LNCaP clone FGC (cell line): Measurements from ENCODE around the gene NLGN3.

Source experiments
- DNase-seq: peaks from one replicate; pipeline ENCODE4 v3.0.0-alpha.2; 2011; ENCODE audit warnings: low read depth
- H3K4me3 ChIP-seq: 2 replicates; pipeline ENCODE4 v1.5.1; 2011; ENCODE audit warnings: mild to moderate bottlenecking, low read depth, low read length, control low read depth
- TF ChIP-seq, protein P1 (sequence below): IDR thresholded peaks from 2 replicates; pipeline ENCODE4 v1.5.1; 2012; ENCODE audit warnings: mild to moderate bottlenecking; ENCODE audit not compliant: control insufficient read depth, insufficient read depth; ENCODE audit errors: extremely low read depth

NLGN3 gene

GRCh38 chrX:71117358-71117757, 27.3 kb upstream of the NLGN3 start:
- H3K4me3 ChIP-seq: no peak overlapping the region
- TF ChIP-seq, protein P1, sequence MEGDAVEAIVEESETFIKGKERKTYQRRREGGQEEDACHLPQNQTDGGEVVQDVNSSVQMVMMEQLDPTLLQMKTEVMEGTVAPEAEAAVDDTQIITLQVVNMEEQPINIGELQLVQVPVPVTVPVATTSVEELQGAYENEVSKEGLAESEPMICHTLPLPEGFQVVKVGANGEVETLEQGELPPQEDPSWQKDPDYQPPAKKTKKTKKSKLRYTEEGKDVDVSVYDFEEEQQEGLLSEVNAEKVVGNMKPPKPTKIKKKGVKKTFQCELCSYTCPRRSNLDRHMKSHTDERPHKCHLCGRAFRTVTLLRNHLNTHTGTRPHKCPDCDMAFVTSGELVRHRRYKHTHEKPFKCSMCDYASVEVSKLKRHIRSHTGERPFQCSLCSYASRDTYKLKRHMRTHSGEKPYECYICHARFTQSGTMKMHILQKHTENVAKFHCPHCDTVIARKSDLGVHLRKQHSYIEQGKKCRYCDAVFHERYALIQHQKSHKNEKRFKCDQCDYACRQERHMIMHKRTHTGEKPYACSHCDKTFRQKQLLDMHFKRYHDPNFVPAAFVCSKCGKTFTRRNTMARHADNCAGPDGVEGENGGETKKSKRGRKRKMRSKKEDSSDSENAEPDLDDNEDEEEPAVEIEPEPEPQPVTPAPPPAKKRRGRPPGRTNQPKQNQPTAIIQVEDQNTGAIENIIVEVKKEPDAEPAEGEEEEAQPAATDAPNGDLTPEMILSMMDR: no peak
- DNase-seq: no peak

GRCh38 chrX:71118032-71118984, 26.3 kb upstream of the NLGN3 start, which contains the start of gene MED12:
Gene MED12, plus strand, starts transcription at chrX:71118596. Its CDS starts 159 bp downstream, at chrX:71118755.
- peak within 1 kb of the TSS; percentile 64 for H3K4me3 ChIP-seq
- TF ChIP-seq, protein P1: no peak
- DNase-seq: no peak

DNA sequence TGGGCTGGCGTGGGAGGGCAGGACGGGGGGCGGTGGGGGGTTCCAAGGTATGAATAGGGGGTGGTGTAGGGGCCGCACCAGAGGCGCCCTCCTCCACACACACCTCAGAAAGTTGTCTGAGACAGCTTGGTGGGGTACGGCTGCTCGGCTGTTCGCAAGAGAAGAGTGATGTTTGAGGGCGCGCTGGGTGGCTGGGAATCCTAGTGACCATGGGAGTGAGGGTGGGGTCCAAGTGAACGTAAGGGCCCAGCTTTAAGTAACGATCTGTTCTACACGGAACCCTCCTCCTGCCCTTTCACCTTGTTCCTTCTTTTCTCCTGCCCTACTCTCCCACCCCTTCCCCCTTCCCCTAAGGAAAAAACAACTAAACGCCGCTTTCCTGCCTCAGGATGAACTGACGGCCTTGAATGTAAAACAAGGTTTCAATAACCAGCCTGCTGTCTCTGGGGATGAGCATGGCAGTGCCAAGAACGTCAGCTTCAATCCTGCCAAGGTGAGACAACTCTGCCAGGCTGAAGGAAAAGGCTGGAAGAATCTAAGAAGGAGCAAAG, 25.6 kb upstream of the NLGN3 start:
- peak overlapping the region; percentile 64 for H3K4me3 ChIP-seq
- no peak for DNase-seq
- TF ChIP-seq, protein P1: no peak

- H3K4me3 ChIP-seq: no peak overlapping the region
- TF ChIP-seq, protein P1: no peak
- DNase-seq: no peak
Observed at GRCh38 chrX:71128166-71128833, 16.3 kb upstream of the NLGN3 start.

GRCh38 chrX:71128915-71129765, 15.5 kb upstream of the NLGN3 start:
- TF ChIP-seq, protein P1: peak; percentile 73
- DNase-seq: peak; percentile 30
- no peak overlapping the region for H3K4me3 ChIP-seq

DNA sequence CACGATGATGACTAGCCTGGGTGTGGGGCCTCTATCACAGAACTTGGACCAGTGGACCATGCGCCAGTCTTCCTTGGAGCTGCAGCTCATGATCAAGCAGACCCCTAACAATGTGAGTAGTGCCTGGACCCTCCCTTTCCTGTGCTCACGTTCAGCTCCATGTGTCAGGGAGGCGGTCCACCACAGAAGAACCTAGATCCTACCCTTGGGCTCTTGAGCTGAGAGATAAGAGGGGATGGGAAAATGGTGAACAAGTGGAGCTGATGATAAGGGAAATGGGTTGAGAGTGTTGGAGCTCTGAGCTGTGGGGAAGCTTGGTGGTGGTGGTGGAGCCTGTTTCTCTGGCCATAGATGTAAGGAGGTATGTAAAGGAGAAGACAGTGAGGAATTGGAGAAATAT, 13.1 kb upstream of the NLGN3 start:
- no peak for DNase-seq
- TF ChIP-seq, protein P1: no peak
- no peak overlapping the region for H3K4me3 ChIP-seq
